ENCODE measurements around the gene STS.

Gene STS

GRCh38 chrX:7147413-7147977, at the start of gene STS:
Gene STS, plus strand, starts transcription at chrX:7147712. Its CDS starts 105,488 bp downstream, at chrX:7253200.
- no peak for DNase-seq (ENCODE audit: low read depth)

GRCh38 chrX:7100022-7100421, 47.5 kb upstream of the STS start:
- DNase-seq (ENCODE audit: low read depth) = no peak

- DNase-seq (ENCODE audit: low read depth) = no peak
Observed at GRCh38 chrX:7102119-7102518, 45.4 kb upstream of the STS start.

- no peak for DNase-seq (ENCODE audit: low read depth)
Observed at GRCh38 chrX:7106649-7107048, 40.9 kb upstream of the STS start.

- DNase-seq (ENCODE audit: low read depth) = no peak
Observed at GRCh38 chrX:7108030-7108429, 39.5 kb upstream of the STS start.

- no peak for DNase-seq (ENCODE audit: low read depth)
Observed at GRCh38 chrX:7109049-7109531, 38.4 kb upstream of the STS start.

GRCh38 chrX:7109838-7110793, 37.4 kb upstream of the STS start:
- DNase-seq (ENCODE audit: low read depth) = no peak

- DNase-seq (ENCODE audit: low read depth) = no peak
Observed at GRCh38 chrX:7110821-7111276, 36.7 kb upstream of the STS start.

- DNase-seq (ENCODE audit: low read depth) = no peak
Observed at GRCh38 chrX:7111518-7111917, 36.0 kb upstream of the STS start.

- DNase-seq (ENCODE audit: low read depth) = no peak
Observed at GRCh38 chrX:7112071-7112470, 35.4 kb upstream of the STS start.

GRCh38 chrX:7115557-7115956, 32.0 kb upstream of the STS start:
- no peak for DNase-seq (ENCODE audit: low read depth)

- no peak for DNase-seq (ENCODE audit: low read depth)
Observed at GRCh38 chrX:7116081-7116480, 31.4 kb upstream of the STS start.

- no peak for DNase-seq (ENCODE audit: low read depth)
Observed at GRCh38 chrX:7117587-7117986, 29.9 kb upstream of the STS start.

- no peak for DNase-seq (ENCODE audit: low read depth)
Observed at GRCh38 chrX:7119950-7120877, 27.3 kb upstream of the STS start.

- no peak for DNase-seq (ENCODE audit: low read depth)
Observed at GRCh38 chrX:7120878-7121219, 26.7 kb upstream of the STS start.

- no peak for DNase-seq (ENCODE audit: low read depth)
Observed at GRCh38 chrX:7127056-7127455, 20.5 kb upstream of the STS start.

- DNase-seq (ENCODE audit: low read depth) = no peak
Observed at GRCh38 chrX:7131621-7132020, 15.9 kb upstream of the STS start.

GRCh38 chrX:7132335-7133049, 15.0 kb upstream of the STS start:
- DNase-seq (ENCODE audit: low read depth) = no peak

GRCh38 chrX:7133050-7133440, 14.5 kb upstream of the STS start:
- DNase-seq (ENCODE audit: low read depth) = no peak

GRCh38 chrX:7134981-7135380, 12.5 kb upstream of the STS start:
- DNase-seq (ENCODE audit: low read depth) = no peak

GRCh38 chrX:7139202-7140081, 8.1 kb upstream of the STS start:
- DNase-seq (ENCODE audit: low read depth) = no peak

Data from HS-27A (cell line).